ENCODE results near the gene IQGAP2.

Gene IQGAP2

DNA sequence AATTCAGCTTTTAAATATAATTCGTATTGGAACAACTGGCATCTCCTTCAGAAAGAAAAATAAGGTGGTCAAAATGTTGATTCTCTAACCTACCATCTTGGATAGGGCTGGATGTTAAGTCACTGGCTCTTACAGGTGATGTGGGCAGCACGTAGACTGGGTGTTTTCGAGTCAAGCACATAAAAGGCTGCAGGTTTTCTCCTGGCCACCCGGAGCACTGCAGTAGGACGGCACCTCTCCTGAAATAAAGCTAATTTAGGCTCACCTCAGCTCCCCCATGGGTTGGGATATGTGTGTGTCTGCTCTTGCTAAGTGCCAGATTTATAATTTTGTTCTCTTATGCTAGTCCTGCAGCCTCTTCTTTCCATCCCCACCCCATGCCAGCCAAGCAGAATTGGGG lies 80.3 kb downstream of the IQGAP2 start:
- in situ Hi-C loops (cut with HindIII; ENCODE audit: low pct_unique_long_range_greater_than_20kb, low sequenced_read_pairs) = no loop called here
- peak in 1 of 2 experiments; percentile 31 for DNase-seq (ENCODE audit: low read depth in 1 of 2, low spot score in 1 of 2)
- TF ChIP-seq JUND (IDR thresholded peaks at IDR 0.05; ENCODE audit: low read depth) = no peak

DNA sequence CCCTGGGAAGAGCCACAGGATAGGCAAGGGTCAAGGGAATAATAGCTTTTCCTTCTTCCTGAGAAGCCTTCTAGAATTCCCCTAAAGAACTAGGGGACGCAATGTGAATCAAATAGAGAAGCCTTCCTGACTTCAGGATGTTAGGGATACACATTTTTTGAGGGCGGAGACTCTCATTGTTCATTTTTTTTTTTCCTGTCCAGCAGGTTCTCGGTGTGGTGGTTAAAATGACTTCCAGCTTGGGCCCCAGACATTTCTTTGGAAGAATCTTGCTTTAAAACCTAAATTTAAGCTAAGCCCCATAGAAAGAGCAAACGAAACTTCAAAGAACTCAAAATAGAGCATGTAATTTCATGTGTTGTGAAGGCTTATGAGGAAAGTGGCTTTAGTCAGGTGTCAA lies 80.8 kb downstream of the IQGAP2 start:
- in situ Hi-C loops (cut with HindIII; ENCODE audit: low pct_unique_long_range_greater_than_20kb, low sequenced_read_pairs) = no loop called here
- no peak for DNase-seq (ENCODE audit: low read depth in 1 of 2, low spot score in 1 of 2)
- TF ChIP-seq JUND (IDR thresholded peaks at IDR 0.05; ENCODE audit: low read depth) = no peak

DNA sequence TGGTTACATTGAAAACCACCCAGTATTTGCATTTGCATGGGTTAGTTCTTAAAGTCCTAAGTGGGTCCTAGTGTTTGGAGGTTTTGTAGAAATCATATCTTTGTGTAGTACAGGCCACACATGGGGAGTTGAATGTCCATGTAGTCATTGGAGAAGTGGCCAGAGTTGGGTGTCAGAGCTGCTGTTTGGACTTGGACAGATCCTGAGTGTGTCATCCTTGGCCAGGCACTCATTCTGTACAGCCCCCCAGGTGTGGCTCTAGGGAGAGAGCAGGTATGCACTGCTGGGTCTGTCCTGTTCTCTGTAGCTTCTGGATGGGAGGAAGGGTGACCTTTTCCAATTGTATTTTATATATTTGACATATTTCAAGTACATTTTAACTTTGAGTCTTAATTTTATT lies 82.4 kb downstream of the IQGAP2 start:
- in situ Hi-C loops (cut with HindIII; ENCODE audit: low pct_unique_long_range_greater_than_20kb, low sequenced_read_pairs) = no loop called here
- no peak for TF ChIP-seq JUND (IDR thresholded peaks at IDR 0.05; ENCODE audit: low read depth)
- DNase-seq (ENCODE audit: low read depth in 1 of 2, low spot score in 1 of 2) = no peak

DNA sequence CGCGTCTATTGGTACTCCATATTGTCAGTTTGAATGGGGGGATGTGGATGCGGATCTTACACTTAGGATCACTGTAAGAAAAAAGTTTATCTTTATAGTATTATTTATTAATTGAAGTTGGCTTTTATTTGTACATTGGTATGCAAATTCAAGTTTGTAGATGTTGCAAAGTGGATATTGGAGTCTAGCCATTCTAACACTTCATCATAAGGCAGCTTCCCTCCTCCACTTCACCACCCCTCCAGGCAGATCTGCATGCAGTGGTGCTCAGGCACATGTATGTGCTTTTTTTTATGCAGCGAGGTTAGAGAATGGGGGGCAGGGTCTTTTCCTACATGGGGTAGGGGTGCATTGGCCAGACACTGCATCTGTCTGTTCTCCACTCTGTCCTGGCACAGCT lies 84.3 kb downstream of the IQGAP2 start:
- in situ Hi-C loops (cut with HindIII; ENCODE audit: low pct_unique_long_range_greater_than_20kb, low sequenced_read_pairs) = no loop called here
- no peak for TF ChIP-seq JUND (IDR thresholded peaks at IDR 0.05; ENCODE audit: low read depth)
- DNase-seq (ENCODE audit: low read depth in 1 of 2, low spot score in 1 of 2) = no peak

GRCh38 chr5:76487821-76488220 lies 84.7 kb downstream of the IQGAP2 start:
- in situ Hi-C loops (cut with HindIII; ENCODE audit: low pct_unique_long_range_greater_than_20kb, low sequenced_read_pairs) = no loop called here
- TF ChIP-seq JUND (IDR thresholded peaks at IDR 0.05; ENCODE audit: low read depth) = no peak
- no peak for DNase-seq (ENCODE audit: low read depth in 1 of 2, low spot score in 1 of 2)

DNA sequence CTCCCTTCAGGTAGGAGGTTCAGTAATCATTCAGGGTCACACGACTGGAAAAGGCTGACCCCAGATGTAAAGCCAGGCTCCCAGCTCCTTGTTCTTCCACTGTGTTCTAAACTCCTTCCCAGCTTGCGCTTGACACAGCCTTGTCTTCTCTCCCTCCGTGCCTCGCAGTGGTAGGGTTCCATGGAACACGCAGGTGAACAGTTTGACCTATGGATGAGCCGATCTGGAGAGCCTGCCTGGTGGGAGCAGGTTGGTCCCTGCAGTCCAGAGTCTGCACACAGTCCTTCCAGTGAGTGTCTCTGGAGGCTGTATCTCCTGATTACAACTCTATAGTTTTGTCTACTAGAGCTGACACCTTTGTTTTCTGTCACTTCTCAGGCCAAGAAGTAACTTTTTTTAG lies 85.9 kb downstream of the IQGAP2 start:
- in situ Hi-C loops (cut with HindIII; ENCODE audit: low pct_unique_long_range_greater_than_20kb, low sequenced_read_pairs) = no loop called here
- TF ChIP-seq JUND (IDR thresholded peaks at IDR 0.05; ENCODE audit: low read depth) = no peak
- no peak for DNase-seq (ENCODE audit: low read depth in 1 of 2, low spot score in 1 of 2)

DNA sequence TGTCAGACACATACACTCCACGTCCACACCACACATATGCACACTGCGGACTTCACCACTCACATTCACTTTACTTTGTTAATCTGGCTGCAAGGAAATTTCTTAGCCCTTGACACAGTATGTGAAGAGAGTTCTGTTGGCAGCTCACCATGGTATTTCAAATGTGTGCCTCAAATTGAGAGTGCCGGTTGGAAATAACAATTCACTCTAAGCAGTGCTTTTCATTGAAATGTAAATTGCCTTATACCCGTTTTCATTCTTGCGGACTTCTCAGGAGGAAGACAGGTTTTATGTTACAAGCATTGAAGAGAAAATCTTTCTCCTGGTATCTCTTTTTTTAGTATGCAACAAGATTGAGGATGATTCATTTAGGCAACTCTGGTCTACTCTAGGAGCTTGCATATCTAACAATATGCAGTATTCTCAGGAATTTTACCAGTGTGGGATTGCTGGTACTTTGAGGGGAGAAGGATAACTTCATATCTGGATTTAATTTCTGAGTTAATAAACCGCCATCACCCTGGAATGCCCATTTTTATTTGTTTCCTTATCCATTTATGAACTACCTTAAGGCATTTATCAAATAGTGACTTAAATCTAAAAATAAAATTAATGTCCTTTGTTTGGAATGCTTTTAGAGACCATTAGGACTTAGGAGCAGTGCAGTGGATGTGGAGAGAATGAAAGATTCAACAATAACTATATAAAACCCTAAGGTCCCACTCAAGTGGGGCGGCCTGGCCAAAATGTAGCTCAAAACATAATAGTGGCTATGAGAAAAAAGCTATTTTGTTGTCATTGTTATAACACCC lies 87.0 kb downstream of the IQGAP2 start:
- no peak for DNase-seq (ENCODE audit: low read depth in 1 of 2, low spot score in 1 of 2)
- TF ChIP-seq JUND (IDR thresholded peaks at IDR 0.05; ENCODE audit: low read depth) = no peak
- in situ Hi-C loops (cut with HindIII; ENCODE audit: low pct_unique_long_range_greater_than_20kb, low sequenced_read_pairs) = no loop called here

DNA sequence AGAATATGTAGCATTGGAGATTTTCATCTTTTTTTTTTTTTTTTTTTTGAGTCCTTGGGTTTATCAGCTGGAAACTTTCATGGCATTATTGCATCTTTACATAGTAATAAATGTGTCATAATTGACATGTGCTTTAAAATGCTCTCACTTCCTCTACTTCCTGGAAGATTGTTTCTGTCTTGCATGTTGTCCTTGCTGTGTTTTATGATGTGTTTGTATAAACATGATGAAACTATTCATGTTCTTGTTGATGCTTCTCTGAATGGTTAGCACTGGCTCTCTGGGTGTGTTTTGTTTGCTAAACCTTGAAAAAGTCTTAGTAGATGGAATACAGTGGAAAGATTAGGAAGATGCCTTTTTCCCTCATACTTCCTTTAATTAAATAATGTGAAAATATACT lies 87.9 kb downstream of the IQGAP2 start:
- no peak for DNase-seq (ENCODE audit: low read depth in 1 of 2, low spot score in 1 of 2)
- no peak for TF ChIP-seq JUND (IDR thresholded peaks at IDR 0.05; ENCODE audit: low read depth)
- in situ Hi-C loops (cut with HindIII; ENCODE audit: low pct_unique_long_range_greater_than_20kb, low sequenced_read_pairs) = no loop called here

DNA sequence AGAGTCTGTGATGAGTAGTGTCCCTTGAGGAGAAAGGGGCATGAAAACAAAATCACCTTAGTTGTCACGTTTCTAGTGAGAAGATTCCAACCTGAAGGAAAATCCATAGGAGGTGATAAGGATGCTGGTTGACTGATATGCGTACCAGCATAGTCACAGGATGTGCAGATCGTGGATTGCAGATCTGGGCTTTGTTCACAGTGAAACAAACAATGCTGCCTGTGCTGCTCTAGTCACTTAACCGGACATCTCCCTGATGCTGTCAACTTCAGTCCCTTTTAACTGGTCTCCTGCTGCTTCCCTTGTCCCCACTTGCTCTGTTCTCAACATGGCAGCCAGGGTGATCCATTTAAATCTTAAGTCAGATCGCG lies 89.7 kb downstream of the IQGAP2 start:
- in situ Hi-C loops (cut with HindIII; ENCODE audit: low pct_unique_long_range_greater_than_20kb, low sequenced_read_pairs) = no loop called here
- DNase-seq (ENCODE audit: low read depth in 1 of 2, low spot score in 1 of 2) = no peak
- TF ChIP-seq JUND (IDR thresholded peaks at IDR 0.05; ENCODE audit: low read depth) = no peak

DNA sequence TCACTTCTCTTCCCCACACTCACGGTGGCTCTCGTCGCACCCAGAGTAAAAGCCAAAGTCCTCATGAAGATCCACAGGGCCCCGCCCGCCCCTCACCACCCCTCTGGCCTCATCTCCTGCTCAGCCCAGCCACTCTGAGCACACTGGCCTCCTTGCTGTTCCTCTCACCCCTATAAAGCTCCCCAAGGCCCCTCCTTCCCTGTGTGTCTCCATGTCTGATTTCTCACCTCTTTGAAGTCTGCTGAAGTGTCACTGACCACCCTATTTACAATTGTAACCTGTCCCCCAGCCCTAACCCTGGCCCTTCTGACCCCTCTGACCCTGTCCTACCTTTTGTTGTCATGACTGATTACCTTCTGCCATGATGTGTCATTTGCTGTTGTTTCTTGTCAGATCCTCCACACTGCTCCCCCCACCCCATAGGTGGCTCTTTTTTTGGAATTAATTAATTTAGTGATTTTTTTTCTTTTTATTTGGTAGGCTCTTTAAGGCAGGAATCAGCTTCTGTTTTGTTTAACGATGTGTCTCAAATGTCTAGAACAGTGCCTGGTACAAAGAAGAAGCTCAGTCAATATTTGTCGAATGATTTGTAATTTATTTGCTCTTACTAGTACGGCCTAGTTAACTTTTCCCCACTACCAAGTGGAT lies 90.2 kb downstream of the IQGAP2 start:
- TF ChIP-seq JUND (IDR thresholded peaks at IDR 0.05; ENCODE audit: low read depth) = no peak
- no peak for DNase-seq (ENCODE audit: low read depth in 1 of 2, low spot score in 1 of 2)
- in situ Hi-C loops (cut with HindIII; ENCODE audit: low pct_unique_long_range_greater_than_20kb, low sequenced_read_pairs) = no loop called here

DNA sequence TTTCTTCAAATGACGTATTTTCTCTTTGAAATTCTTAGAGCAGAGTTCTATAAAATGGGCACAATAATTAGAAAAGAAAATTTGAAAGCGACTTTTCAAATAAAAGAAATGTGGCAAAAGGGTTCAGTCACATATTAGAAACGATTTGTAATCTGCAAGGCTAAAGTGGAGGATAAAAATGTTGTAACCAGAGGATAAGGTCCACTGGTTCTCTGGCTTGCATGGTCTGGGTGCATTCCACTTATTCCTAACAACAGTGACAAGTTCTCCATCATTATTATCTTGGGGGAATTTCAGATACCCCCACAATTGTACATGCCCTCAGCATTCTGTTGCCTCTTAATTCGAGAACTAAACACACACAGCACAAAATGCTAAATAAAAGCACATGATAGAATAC lies 91.1 kb downstream of the IQGAP2 start:
- TF ChIP-seq JUND (IDR thresholded peaks at IDR 0.05; ENCODE audit: low read depth) = no peak
- no peak for DNase-seq (ENCODE audit: low read depth in 1 of 2, low spot score in 1 of 2)
- in situ Hi-C loops (cut with HindIII; ENCODE audit: low pct_unique_long_range_greater_than_20kb, low sequenced_read_pairs) = no loop called here

GRCh38 chr5:76495870-76496269 lies 92.8 kb downstream of the IQGAP2 start:
- in situ Hi-C loops (cut with HindIII; ENCODE audit: low pct_unique_long_range_greater_than_20kb, low sequenced_read_pairs) = no loop called here
- DNase-seq (ENCODE audit: low read depth in 1 of 2, low spot score in 1 of 2) = no peak
- no peak for TF ChIP-seq JUND (IDR thresholded peaks at IDR 0.05; ENCODE audit: low read depth)

DNA sequence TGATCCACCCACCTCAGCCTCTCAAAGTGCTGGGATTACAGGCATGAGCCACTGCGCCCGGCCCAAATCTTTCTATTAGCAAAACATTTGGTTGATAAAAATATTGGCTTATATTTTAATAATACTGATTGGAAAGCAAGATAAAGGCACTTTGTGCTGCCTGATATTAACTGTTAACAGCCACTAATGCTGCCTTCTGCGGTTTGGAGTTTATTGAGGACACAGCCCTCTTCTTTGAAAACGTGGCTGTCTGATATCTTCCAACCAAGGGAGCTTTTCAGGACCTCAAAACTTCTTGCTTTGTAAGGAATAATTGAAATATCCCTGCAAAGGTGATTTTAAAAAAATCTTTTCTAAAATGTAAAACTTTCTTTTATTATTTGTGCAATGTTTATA lies 94.0 kb downstream of the IQGAP2 start:
- TF ChIP-seq JUND (IDR thresholded peaks at IDR 0.05; ENCODE audit: low read depth) = no peak
- no peak for DNase-seq (ENCODE audit: low read depth in 1 of 2, low spot score in 1 of 2)
- in situ Hi-C loops (cut with HindIII; ENCODE audit: low pct_unique_long_range_greater_than_20kb, low sequenced_read_pairs) = no loop called here
